ENCODE results near the gene GCNT1. TPM values are rescaled to one million over a fixed set of nuclear protein-coding genes. Genes with fewer than 3 reads are reported as not detected.

The GCNT1 gene
- total RNA-seq, 2 experiments from 2014 or later: 0.36 to 0.53 TPM

DNA sequence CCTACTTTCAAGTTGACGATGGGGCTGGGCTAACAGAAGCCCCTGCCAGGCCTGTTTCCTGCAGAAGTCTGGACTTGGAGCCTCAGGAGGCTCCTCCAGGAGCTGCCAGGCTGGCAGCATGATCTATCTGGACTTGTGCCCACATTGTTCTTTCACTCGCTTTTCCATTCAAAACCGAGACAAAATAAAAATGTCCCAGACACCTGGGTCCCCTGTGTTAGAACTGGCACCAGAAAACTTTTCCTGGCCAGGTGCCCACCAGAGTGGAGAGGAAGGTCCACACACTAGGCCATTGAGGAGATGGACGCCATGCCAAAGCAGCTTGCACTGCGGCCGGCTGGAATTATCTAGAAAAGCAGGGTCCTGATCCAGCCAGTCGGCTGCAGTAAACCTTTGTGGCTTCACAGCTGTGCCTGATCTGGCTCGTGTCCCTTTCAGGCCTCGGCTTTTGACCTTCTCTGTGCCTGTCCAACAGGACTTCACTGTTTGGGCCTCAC is 78.2 kb downstream of the GCNT1 start:
- no peaks in the 10 kb centered on the region for H3K36me3 Mint-ChIP-seq (ENCODE audit: low read depth)
- no peak overlapping the region for H3K4me3 ChIP-seq (ENCODE audit: low read length)
- no peaks in the 10 kb centered on the region for H3K36me3 ChIP-seq (ENCODE audit: insufficient read depth, low read length)
- no peak overlapping the region for H3K27ac Mint-ChIP-seq
- no peak for ATAC-seq (ENCODE audit: poor library complexity)
- intact Hi-C loops (cut with DNase I, micrococcal nuclease): no loop called here
- no peak for DNase-seq
- no peak overlapping the region for H3K27ac ChIP-seq (ENCODE audit: low read depth in 1 of 2, low read length in 2 of 2)
- CTCF ChIA-PET: no interaction called here
- no peaks in the 10 kb centered on the region for H3K9me3 ChIP-seq (ENCODE audit: control insufficient read depth in 1 of 2, insufficient read depth in 1 of 2, low read length in 2 of 2)
- no peaks in the 10 kb centered on the region for H3K4me1 ChIP-seq (ENCODE audit: insufficient read depth, low read length)
- no peaks in the 10 kb centered on the region for H3K4me1 Mint-ChIP-seq (ENCODE audit: low read depth)
- H3K9me3 Mint-ChIP-seq: no peaks in the 10 kb centered on the region
- POLR2A ChIA-PET: no interaction called here
- no peaks in the 10 kb centered on the region for H3K27me3 ChIP-seq (ENCODE audit: control insufficient read depth in 1 of 2, insufficient read depth in 2 of 2, low read length in 2 of 2)
- no peak overlapping the region for H3K4me3 Mint-ChIP-seq
- H3K27me3 Mint-ChIP-seq: no peaks in the 10 kb centered on the region
- TF ChIP-seq, protein P1, sequence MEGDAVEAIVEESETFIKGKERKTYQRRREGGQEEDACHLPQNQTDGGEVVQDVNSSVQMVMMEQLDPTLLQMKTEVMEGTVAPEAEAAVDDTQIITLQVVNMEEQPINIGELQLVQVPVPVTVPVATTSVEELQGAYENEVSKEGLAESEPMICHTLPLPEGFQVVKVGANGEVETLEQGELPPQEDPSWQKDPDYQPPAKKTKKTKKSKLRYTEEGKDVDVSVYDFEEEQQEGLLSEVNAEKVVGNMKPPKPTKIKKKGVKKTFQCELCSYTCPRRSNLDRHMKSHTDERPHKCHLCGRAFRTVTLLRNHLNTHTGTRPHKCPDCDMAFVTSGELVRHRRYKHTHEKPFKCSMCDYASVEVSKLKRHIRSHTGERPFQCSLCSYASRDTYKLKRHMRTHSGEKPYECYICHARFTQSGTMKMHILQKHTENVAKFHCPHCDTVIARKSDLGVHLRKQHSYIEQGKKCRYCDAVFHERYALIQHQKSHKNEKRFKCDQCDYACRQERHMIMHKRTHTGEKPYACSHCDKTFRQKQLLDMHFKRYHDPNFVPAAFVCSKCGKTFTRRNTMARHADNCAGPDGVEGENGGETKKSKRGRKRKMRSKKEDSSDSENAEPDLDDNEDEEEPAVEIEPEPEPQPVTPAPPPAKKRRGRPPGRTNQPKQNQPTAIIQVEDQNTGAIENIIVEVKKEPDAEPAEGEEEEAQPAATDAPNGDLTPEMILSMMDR (IDR thresholded peaks at IDR 0.05): no peak

DNA sequence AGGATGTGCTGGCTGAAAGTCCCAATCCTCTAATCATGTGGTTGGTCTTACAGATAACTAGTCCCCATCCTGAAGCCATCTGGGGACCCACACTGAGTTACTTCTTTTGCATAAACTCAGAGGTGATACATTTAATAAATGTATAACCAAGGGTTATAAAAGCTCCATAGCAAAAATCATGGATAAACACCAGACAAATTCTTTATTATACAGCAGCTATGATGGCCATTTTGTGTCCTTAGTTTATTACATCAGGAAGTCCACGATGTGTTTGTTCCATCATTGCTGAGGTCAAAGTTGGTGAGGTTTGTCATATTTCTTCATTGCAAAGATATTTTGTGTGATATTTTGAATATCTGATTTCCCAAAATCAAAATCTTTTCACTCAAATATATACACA is 80.2 kb downstream of the GCNT1 start:
- intact Hi-C loops (cut with DNase I, micrococcal nuclease): no loop called here
- no peak overlapping the region for H3K4me3 ChIP-seq (ENCODE audit: low read length)
- ChIA-PET CTCF (no interaction called here), POLR2A (interaction anchor here (0.6 kb wide), 1 partner anchor 1110 kb away, joined by 3 read pairs; no protein-coding TSS in a partner anchor)
- Mint-ChIP-seq H3K4me3 (no peak overlapping the region), H3K9me3 (no peaks in the 10 kb centered on the region), H3K27me3 (no peaks in the 10 kb centered on the region), H3K4me1 (ENCODE audit: low read depth) (no peaks in the 10 kb centered on the region), H3K27ac (no peak overlapping the region), H3K36me3 (ENCODE audit: low read depth) (no peaks in the 10 kb centered on the region)
- H3K27ac ChIP-seq (ENCODE audit: low read depth in 1 of 2, low read length in 2 of 2): no peak overlapping the region
- H3K36me3 ChIP-seq (ENCODE audit: insufficient read depth, low read length): no peaks in the 10 kb centered on the region
- no peaks in the 10 kb centered on the region for H3K9me3 ChIP-seq (ENCODE audit: control insufficient read depth in 1 of 2, insufficient read depth in 1 of 2, low read length in 2 of 2)
- no peaks in the 10 kb centered on the region for H3K27me3 ChIP-seq (ENCODE audit: control insufficient read depth in 1 of 2, insufficient read depth in 2 of 2, low read length in 2 of 2)
- TF ChIP-seq, protein P1 (IDR thresholded peaks at IDR 0.05): no peak
- DNase-seq: no peak
- no peak for ATAC-seq (ENCODE audit: poor library complexity)
- H3K4me1 ChIP-seq (ENCODE audit: insufficient read depth, low read length): no peaks in the 10 kb centered on the region

DNA sequence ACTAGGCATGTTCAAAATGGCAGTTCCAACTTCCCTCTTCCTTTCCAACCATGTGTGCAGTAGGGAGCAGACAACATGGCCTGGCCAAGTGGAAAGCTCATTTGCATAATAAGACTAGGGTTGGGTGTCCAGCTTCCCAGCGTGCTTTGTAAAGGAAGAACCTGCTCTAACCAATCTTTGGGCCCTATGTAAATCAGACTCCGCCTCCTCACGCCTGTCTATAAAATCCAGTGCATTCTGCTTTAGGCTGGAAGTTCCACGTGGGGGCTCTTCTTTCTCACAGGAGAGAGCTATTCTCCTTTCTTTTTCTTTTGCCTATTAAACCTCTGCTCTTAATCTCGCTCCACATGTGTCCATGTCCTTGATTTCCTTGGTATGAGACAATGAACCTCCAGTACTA is 83.4 kb downstream of the GCNT1 start:
- Histone ChIP-seq H3K27ac (ENCODE audit: low read depth in 1 of 2, low read length in 2 of 2) (no peak overlapping the region), H3K9me3 (ENCODE audit: control insufficient read depth in 1 of 2, insufficient read depth in 1 of 2, low read length in 2 of 2) (no peaks in the 10 kb centered on the region), H3K4me3 (ENCODE audit: low read length) (no peak overlapping the region), H3K27me3 (ENCODE audit: control insufficient read depth in 1 of 2, insufficient read depth in 2 of 2, low read length in 2 of 2) (no peaks in the 10 kb centered on the region), H3K4me1 (ENCODE audit: insufficient read depth, low read length) (no peaks in the 10 kb centered on the region), H3K36me3 (ENCODE audit: insufficient read depth, low read length) (no peaks in the 10 kb centered on the region)
- Mint-ChIP-seq H3K27me3 (no peaks in the 10 kb centered on the region), H3K4me1 (ENCODE audit: low read depth) (no peaks in the 10 kb centered on the region), H3K9me3 (no peaks in the 10 kb centered on the region), H3K4me3 (no peak overlapping the region), H3K27ac (no peak overlapping the region), H3K36me3 (ENCODE audit: low read depth) (no peaks in the 10 kb centered on the region)
- ATAC-seq (ENCODE audit: poor library complexity): no peak
- POLR2A ChIA-PET: no interaction called here
- DNase-seq: no peak
- TF ChIP-seq, protein P1 (IDR thresholded peaks at IDR 0.05): no peak
- intact Hi-C loops (cut with DNase I, micrococcal nuclease): no loop called here
- CTCF ChIA-PET: interaction anchor here (0.6 kb wide), 1 partner anchor 227 kb away, joined by 3 read pairs; no protein-coding TSS in a partner anchor

Data from CD4-positive, alpha-beta T cell (primary cell).